SW480 (cell line): ENCODE results near the gene FAM53B.

Source experiments
- DNase-seq: peaks from one replicate; pipeline ENCODE4 v3.0.0-alpha.2; 2016; ENCODE audit warnings: low spot score

The FAM53B gene

DNA sequence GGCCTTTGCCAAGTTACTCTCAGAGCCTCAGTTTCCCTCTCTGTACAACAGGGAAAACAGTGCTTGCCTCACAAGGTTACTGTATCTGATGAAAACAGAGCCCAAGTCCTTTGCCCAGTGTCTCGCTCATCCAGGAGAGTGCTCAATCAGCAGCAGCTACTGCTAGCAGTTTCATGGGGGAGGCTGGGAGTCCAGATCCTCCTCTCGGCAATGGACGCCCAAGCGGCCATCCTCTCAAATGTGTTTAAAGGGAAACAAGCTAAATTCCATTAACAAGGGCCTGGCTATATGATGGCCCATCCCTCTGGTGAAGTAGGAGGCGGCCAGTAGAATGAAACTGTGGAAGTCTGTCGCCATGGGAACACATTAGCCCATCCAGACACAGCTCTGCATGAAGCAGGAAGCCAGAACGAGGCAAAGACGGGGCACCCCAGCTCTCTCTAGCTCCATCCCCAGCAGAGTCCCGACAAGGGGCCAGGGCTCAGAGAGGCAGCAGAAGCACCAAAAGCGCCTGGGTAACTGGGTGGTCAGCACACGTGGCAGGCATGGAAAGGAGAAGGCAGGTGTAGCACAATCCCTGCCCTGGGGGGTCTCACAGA lies 35.2 kb downstream of the FAM53B start:
- no peak for DNase-seq

DNA sequence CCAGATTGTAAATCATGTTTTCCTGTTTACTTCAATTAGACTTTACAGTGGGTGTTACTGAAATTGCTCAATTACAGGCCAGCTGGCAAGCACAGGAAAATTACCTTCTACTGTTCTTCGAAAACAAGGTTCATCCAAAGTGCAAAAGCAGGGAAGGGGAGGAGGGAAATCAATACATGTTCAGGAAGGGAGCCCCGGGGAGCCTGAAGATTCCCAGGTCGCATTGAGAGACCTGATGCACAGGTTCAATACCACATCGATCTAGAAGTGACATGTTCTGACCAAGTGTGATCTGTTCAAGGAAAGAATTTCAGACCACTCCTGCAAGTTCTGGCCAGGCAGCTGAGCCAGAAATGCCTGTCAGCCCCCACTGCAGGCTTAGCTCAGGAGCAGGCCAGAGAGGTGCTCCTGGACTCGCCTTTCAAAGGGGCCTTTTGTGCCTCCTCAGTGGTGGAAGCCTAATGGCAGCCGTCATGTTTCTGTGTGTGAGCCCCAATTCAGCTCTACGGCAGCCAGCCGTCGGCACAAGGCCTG lies 35.9 kb downstream of the FAM53B start:
- DNase-seq = no peak

DNA sequence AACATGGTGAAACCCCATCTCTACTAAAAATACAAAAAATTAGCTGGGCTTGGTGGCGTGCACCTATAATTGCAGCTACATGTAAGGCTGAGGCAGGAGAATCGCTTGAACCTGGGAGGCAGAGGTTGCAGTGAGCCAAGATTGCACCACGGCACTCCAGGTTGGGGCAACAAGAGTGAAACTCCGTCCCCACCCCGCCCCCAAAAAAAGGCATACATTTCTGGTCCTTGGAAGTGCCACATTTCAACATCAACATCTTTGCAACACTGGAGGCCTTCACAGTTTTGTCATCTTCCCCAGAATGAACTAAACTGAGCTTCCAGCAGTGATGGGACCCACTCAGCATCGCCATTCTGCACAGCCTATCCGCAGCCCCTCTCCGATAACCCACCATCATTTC lies 36.6 kb downstream of the FAM53B start:
- no peak for DNase-seq

- DNase-seq = no peak
These were observed 37.1 kb downstream of the FAM53B start for GRCh38 chr10:124707144-124707467.

DNA sequence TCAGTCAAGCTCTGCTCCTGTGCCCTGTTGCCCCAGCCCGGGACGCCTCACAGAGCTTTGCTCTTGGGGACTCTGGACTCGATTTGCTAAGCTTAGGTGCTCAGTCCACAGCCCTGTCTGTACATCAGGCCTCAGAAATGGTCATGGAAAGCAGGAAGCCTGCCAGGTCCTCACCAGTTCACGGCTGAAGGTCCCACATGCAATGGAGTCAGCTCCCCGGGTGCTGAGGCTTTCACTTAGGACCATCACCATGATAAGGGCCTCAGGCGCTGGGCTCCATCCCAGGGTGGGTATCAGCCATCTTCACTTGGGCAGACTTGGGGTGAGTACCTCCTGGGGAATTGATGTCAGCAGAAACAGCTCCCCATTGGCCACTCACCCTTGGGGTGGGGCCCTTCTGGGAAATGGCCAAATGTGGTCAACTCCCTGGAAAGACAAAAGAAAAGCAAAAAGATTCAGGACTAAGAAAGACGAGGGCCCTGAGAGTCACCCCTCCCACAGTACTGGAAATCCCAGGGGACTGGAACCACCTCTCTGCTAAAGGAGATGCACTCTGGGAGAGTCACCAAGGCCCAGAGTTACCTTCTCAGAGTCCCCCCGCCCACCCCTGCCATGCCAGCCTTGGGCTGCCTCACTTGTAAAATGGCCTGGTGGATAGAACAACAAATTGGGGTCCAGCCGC lies 37.6 kb downstream of the FAM53B start:
- no peak for DNase-seq

GRCh38 chr10:124705817-124706461 lies 38.2 kb downstream of the FAM53B start:
- DNase-seq = no peak

DNA sequence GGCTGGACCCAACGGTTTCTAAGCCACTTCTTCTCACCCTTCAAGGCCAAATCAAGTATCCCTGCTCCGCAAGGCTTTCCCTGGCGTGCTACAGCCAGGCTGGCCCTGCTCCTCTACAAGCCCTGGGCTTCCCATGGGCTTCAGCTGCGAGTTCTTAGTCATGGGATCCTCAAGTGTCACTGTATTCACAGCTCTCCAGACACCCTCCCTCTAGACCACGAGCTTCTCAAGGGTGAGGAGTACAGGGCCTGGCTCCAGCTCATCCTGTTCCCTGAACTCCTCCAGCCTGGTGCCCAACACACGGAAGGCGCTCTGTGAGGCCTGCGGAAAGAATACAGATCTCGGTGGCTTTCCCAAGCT lies 38.8 kb downstream of the FAM53B start:
- no peak for DNase-seq

GRCh38 chr10:124704428-124705380 lies 39.5 kb downstream of the FAM53B start:
- no peak for DNase-seq

GRCh38 chr10:124703778-124704427 lies 40.3 kb downstream of the FAM53B start:
- DNase-seq = no peak

DNA sequence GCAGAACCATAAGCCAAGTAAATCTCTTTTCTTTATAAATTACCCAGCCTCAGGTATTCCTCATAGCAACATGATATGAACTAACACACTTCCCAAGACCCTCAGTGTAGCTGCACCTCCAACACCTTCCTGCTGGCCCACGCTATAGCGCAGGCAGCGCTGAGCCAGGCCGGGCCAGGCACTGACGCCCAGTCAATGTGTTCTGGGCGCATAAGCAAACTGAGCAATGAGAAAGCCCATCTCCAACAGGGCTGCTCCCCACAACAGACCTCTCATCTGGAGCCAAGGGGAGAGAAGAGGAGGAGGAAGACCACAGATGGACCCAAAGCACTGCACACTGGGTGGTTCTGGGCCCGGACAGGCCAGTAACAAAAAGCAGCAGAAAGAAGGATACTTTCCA lies 40.8 kb downstream of the FAM53B start:
- no peak for DNase-seq

DNA sequence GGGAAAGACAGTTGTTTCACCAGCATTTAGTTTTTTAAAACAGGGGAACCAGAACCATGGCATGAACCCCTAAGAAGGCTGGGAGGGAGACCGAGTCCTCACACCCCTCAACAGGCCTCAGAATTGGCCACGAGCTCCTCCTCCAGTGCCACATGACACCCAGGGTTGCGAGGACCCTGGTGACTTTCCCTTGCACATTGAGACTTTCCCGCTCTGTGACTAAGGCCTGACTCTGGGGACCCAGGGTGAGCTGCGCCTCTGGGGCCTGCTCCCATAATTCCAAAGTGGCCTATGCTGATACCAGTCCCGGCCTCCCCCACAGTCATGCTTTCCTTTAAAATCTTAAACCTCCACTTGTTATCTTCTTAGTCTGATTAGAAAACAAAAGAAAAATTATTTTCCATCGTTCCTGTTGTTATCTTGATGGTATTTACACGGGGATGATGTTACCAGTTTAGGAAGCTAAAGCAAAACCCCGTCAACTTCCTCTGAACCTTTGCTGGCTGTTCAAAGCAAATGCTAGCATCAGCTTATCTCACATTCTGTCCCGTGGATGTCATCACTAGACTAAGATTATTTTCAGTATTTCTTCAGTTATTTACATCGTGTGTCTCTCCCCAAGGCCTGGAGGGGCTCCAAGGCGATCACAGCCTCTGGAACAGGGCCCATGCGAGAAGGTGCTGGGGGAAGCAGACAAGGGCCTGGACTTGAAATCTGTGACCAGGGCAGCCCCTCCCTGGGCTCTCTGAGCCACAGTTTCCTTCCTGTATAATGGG lies 42.1 kb downstream of the FAM53B start:
- no peak for DNase-seq

- DNase-seq = no peak
These were observed 42.7 kb downstream of the FAM53B start for GRCh38 chr10:124701435-124701834.

DNA sequence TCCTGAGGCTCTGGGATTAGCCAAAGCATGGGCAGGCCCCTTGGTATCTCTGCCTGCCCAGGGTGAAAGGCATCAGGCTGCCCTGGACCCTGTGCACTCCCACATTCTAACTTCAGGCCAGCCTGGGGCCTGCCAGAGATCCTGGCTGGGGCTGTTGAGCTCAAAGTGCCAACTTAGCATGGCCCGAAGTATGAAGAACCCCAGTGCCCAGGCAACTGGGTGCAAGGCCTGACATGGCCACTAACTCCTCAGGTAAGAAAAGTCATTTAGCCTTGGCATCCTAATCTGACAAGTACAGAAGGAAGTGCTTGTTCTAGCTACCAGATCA lies 43.2 kb downstream of the FAM53B start:
- no peak for DNase-seq

DNA sequence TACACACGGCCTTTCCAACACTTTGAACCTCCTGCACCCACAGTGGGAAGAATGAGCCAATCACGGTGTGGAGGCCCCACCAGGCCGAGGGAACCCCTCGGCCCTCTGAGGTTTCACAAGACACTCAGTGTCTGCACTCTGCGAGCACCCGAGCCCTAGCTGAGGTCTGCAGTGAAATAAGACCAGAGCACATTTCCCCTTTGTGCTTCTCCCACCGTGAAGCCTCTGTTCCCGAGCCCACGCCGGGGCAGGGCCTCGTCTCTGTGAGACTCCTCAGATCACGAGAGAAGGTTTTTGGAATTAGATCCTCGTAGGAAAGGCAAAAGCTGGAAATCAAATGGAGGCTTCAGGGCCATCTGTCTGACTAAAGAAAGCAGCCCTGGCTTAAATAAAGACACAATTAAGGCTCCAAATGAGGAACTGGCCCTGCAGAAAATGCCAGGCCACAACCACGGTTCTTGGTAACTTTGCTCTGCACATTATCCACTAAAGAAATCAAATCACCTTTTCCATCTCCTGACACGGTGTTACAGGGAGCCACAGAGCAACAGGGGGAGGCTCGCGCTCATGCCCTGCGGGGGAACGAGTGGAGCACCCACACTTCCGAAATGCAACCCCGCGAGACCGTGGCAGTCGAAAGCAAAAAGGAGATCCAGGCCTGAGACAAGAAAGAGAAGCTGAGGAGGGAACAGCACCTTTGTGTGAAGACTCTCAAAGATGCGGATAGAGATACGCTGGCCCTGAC lies 43.7 kb downstream of the FAM53B start:
- no peak for DNase-seq

GRCh38 chr10:124699471-124700292 lies 44.5 kb downstream of the FAM53B start:
- no peak for DNase-seq

DNA sequence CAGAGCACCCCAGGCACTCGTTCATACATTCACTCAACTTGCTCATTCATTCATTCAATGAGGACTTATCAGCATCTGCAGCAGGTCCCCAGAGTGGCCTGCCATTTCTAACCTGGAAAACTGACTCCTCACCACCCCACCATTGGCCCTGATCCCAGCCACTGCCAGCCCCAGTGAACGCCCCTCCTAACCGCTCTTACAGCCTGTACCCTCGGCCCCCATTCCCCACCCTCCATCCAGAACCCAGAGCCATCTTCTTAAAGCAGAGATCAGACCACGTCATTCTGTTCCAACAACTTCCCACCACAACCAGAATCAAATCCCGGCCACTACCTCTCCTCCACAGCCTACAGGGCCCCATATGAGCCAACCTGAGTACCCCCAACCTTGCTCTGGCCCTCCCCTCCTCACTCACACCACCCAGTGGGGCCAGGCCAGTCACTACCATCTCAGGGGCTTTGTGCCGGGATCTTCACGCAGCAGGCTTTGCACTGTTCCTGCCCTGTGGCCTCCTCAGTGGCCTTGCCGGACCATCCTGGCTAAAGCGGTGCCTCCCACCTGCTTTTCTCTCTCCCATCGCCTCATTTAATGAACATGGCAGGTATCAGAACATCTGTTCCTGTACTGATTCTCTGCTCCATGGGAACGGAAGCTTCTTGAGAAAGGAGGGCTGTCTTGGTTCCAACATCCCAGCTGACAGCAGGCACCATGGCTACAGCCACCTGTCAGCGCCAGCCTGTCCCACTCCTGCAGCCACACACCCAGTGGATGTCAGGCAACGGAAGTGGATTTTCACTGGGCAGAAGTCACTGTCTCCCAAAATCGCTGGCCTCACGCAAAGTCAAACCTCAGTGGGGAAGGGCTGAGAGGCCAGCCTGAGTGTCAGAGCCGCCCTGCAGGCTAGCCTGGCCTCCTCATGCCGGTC lies 45.4 kb downstream of the FAM53B start:
- no peak for DNase-seq

DNA sequence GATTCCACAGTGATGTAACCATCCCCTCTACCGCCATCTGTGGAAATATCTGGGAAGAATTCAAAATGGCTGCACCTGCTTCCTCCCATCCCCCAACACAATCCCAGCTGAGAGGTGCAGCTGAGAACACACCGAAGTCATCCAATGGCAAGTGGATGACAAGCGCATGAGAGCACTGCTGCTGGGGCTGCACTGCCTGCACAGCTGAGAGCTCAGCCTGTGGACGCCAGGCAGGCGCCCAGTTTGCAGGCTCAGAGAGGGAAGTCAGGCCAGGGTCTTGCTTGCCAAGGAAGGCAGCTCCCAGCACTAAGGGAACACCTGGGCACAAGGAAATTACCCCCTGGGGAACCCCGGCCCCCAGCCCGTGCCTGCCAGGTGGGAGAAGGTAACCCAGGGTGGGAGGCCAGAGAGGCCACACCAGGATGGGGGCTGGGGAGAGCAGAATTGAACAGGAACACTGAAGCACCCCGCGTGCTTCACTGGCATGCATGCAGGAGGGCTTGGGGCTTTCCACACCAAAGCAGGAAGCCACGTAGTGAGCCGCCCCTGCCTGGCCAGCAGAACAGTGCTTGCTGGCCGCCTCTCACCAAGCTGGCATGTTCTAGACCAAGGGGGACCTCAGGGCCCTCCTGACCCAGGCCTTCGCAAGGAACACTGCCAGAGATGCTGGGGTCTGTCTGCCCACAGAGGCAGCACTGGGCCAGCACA lies 46.2 kb downstream of the FAM53B start:
- no peak for DNase-seq

DNA sequence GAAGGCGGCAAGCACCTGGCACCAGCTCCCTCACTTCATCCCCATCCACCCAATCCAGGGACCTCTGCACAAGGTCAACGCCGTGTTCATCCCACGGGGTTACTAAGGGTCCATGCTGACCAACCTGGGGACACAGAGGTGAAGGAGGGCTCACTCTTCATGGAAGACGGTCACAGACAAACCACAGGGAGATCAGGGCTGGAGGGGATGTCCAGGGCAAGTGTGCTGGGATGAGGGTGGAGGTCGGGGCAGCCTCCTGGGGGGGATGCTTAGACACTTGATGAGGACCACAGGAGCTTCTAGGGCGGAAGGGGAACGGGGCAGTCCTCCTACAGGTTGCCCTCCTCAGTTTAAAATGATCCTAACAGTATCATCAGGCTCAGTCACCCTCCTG lies 46.7 kb downstream of the FAM53B start:
- DNase-seq = no peak
